Kasumi-1 (cell line): ENCODE data around the gene PFN1.

Source experiments
- DNase-seq, 2 experiments: peaks; one replicate each; lab custom pipeline; 2025; lab: John Stamatoyannopoulos, UW

The PFN1 gene

DNA sequence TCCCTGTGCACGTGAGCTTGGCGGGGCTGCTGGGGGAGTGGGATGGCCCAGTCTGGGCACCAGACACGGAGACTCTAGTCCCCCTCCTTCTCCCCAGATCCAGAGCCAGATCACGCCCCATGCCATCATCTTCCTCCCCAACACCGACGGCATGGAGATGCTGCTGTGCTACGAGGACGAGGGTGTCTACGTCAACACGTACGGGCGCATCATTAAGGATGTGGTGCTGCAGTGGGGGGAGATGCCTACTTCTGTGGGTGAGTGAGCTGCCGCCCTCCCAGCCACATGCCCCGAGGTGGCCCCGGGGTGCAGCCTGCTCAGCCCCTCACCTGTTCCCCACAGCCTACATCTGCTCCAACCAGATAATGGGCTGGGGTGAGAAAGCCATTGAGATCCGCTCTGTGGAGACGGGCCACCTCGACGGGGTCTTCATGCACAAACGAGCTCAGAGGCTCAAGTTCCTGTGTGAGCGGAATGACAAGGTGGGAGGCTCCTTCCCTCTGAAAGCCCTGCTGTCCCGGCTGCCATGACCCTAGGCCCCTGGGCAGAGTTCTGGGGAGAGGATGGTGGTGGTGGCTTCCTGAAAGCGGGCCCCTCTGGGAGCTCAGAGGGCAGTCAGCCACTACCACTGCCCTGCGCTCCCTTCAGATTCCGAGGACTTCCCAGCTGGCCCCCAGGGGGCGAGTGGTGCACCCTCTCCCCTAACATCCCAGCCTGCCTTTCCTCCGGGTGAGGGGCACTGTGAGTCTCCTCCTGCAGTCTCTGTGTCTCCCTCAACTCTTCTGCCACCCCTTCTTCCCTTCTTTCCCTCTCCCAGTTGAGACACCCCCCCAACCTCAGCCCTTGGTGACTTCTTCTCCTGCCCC is 51.8 kb downstream of the PFN1 start:
- DNase-seq, result no peak

DNA sequence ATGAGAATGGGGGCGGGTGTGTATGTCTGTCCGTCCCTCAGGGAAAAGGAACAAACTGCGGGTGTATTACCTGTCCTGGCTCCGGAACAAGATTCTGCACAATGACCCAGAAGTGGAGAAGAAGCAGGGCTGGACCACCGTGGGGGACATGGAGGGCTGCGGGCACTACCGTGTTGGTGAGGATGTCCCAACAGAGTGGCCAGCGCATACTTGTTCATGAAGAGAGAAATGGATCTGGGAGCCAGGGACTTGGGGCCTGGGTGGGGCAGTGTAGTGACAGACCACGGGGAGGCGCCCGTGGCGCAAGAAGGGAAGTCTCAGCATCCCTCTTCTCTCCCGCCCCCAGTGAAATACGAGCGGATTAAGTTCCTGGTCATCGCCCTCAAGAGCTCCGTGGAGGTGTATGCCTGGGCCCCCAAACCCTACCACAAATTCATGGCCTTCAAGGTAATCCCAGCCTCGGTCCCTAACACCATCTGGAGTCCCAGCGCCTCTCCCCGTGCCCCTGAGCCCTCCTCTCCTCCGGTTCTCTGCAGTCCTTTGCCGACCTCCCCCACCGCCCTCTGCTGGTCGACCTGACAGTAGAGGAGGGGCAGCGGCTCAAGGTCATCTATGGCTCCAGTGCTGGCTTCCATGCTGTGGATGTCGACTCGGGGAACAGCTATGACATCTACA is 52.5 kb downstream of the PFN1 start:
- no peak for DNase-seq
